T-helper 1 cell (primary cell): Measurements from ENCODE around the gene CATSPERE.
A peak's percentile ranks its signal among the peaks of the same experiment; 100 is the strongest.

Experiments
- DNase-seq, 5 donors: peaks; one replicate each; pipeline ENCODE4 v3.0.0-alpha.2; 2012 to 2020
- total RNA-seq, 4 donors: gene quantifications; one replicate each; lab custom pipeline; 2026; lab: John Stamatoyannopoulos, UW

Gene CATSPERE
- 0.83 to 2.1 (median 2.0) reads per million in 4 donors for total RNA-seq

- peak; percentile 52 to 81 (median 65) for DNase-seq
These were observed at the start of gene CATSPERE for GRCh38 chr1:244461245-244462071. CATSPERE (plus strand) TSS chr1:244461273; CDS start chr1:244461430, 157 bp downstream.

DNA sequence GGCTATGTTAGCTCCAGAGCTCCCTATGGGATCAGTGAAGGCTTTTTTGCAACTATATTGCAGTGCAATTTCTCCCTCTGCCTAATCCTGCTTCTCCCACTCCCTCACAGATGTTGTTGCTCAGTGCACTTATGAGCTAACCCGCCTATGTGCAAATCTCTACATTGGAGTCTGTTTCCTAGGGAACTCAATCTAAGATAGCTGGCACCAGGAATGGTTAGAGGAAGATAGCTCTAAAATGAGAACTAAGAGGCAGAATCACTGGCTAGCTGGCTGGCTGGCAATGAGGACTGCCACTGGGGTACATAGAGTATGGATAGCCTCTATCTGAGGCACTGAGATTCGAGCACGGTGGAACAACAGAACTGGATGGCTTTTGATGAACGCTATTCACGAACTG, 48.9 kb upstream of the CATSPERE start:
- no peak for DNase-seq

- no peak for DNase-seq
These were observed 47.3 kb upstream of the CATSPERE start for GRCh38 chr1:244413736-244414135.

- DNase-seq, result no peak
These were observed 46.5 kb upstream of the CATSPERE start for GRCh38 chr1:244414543-244414942.

GRCh38 chr1:244419024-244419423, 42.0 kb upstream of the CATSPERE start:
- DNase-seq, result no peak

DNA sequence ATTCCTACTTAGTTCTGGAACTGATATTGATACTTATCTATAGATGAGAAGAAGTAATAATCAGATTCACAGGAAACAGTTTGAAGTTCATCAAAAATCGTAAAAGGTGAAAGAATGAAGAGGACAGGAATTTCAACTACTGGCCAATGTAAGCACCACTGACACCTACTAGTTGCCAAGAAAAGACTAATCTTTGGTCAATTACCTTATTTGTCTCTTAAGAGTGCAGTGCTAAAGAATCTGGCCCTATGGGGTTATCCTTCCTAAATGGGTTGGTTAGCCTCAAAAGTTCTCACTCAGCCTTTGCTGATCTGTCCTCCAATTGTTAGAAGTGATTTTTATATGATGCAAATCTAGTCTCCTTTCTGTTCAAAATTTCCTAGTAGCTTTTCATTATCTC, 38.9 kb upstream of the CATSPERE start:
- no peak for DNase-seq

DNA sequence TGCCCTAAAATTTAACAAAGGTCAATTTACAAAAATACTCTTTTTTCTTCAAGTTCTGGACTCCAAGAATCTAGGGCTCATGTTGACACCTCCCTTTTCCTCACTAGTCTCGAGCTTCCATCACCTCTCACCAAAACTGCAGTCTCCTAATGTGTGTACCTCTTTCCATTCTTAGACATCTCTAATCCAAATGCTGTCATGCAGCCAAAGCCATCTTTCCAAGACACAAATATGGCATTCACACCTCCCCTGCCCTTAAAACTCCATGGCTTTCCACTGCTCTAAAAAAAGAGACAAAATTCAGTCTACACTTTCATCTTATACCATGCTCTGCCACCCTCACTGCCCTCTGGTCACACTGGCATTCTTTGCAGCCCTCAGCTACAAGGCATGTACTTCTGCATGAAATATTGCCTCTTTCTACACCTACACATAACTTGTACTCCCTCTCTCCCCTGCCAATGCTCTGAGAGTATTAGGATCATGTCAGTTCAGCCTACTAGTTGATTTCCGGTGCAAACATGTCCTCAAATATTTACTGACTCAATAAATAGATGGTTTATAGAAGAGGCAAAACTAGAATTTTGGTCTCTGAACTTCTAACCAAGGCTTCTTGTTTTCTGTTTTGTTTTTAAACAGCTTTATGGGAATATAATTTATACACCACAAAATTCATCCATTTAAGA, 36.3 kb upstream of the CATSPERE start:
- DNase-seq, result no peak

DNA sequence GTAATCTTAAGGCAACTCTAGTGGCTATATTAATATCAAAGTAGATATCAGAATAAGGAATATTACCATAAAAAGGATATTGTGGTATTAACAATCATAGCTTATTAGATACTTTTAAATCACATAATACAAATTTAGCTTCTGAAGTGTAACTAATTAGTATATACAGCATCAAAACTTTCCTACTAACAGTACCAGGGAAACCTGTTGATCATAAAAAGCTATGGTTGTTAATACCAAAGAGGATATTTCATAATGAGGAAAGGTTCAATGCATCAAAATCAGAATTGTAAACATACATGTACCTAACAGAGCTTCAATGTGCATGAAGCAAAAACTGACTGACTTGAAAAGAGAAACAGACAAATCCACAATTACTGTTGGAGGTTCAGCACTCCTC, 33.4 kb upstream of the CATSPERE start:
- DNase-seq, result no peak

DNA sequence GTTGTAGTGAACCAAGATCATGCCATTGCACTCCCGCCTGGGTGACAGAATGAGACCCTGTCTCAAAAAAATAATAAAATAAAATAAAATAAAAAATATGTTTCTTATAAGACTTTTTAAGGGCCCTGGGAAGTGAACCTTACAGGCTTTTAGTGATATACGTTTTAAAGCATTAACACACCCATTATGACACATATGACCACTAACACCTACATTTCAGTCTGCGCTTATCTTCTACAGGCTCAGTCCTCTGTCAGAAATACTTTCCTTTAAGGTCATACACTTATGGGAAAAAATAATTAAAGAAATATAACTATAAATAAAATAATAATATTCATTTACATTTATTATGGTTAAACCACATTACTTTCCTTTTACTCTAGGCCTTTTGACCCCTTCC, 31.3 kb upstream of the CATSPERE start:
- DNase-seq, result no peak

DNA sequence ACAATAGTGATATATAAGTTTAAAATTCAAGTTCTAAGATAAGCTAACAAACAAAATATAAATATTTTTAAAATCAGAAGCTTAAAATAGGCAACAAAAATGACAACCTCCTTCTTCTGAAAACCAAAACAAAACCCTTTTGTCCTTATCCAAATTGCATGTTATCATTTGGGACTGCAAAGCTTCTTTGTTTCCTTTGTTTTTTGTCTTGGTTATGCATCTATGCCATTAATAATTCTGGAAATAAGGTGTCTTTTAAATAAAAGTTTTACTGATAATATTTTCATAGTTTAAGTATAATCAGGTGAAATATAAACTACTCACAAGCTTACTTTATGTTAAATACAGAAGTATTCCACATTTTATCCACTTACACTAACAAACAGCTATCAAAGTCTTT, 29.9 kb upstream of the CATSPERE start:
- DNase-seq, result no peak

- DNase-seq, result peak in 1 of 5 donors; percentile 16
These were observed 25.4 kb upstream of the CATSPERE start for GRCh38 chr1:244435562-244436205.

DNA sequence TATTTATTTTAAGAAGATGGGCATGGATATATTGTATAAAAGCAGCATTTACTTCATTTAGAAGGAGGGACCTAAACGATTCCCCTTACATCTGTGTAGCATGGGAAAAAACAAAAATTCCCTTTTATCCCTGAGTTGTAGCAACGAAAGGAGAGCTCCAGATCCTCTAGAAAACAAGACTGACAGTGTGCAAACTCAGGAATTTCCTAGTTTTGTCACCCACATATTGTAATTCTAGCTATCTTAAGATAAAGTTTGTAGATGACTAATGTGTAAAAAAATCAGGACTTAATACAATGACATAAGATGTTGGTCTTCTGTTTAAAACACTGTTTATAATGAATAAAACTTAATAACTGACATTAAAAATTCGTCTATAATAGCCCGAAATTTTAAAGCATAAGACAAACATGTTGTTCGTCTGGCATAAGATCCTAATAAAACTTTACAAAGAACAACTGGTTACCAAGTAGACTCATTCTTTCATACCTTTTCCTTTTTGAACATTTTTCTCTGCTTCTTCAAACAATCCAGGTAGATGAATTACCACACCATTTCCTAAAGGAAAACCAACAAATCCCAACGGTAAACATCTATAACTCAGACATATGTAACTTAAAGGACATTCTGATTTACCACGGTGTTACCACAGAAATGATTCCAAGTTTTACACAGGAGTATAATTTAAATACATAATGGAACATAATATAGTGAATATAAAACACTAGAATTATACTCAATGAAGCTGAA, 24.6 kb upstream of the CATSPERE start:
- DNase-seq, result no peak

- DNase-seq, result no peak
These were observed 24.0 kb upstream of the CATSPERE start for GRCh38 chr1:244437086-244437468.

DNA sequence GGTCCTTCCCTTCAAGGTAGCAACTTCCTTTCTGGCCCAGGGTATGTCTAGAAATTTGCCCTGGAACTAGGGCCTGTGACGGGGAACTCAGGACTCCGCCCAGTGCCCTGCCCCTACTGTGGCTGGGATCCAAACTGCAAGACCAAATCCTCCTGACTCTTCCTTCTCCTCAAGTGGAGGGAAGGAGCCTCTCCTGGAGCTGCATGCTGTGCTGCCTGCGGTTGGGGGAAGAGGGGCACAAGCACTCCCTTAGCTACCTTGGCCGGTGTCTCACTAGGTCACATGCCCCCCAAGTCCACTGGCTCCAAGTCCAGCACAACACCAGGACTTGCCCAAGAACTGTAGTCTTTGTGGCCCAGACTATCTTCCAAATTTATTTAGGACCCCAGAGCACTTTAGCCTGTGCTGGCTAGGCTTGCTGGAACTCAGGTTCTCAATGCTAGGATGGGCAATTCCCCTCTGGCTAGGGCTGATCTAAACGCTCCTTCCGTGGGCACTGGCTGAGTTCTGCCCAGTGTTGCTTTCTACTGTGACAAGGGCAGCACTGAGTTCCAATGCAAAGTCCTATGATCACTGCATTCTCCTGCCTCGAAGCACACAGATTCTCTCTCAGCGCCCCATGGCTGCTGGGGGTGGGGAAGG, 21.6 kb upstream of the CATSPERE start:
- DNase-seq, result no peak

GRCh38 chr1:244442850-244443249, 18.2 kb upstream of the CATSPERE start:
- no peak for DNase-seq

DNA sequence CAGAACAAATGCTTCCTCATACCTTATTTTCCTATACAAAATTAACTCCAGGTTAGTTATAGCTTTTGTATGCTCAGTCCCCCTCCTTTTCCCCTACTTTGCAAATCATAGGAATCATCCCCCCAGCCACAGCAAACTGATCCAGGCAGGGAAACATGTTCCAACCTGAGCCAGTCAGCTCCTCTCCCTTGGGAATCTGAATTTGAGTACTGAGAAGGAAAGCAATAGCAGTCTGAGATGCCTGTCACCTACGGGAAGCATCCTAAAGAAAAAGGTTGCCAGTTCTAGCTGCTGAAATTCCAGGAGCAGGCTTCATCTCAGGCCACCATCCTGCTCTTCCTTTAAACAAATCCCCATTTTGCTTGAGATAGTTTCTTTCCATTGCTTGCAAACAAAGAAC, 16.2 kb upstream of the CATSPERE start:
- DNase-seq, result no peak

- DNase-seq, result no peak
These were observed 15.5 kb upstream of the CATSPERE start for GRCh38 chr1:244445320-244446181.

GRCh38 chr1:244447024-244447423, 14.0 kb upstream of the CATSPERE start:
- no peak for DNase-seq

- DNase-seq, result no peak
These were observed 13.5 kb upstream of the CATSPERE start for GRCh38 chr1:244447552-244447951.

GRCh38 chr1:244448279-244449036, 12.6 kb upstream of the CATSPERE start:
- DNase-seq, result no peak
